ENCODE measurements around the gene GRM7. TPM values are rescaled to one million over a fixed set of nuclear protein-coding genes. Genes with fewer than 3 reads are reported as not detected.

The GRM7 gene
- total and polyA plus RNA-seq, 9 of the 15 experiments (the other 6 are each of a cell fraction or from before 2014, with no cell fraction given): not detected

GRCh38 chr3:7498715-7499114 is 637.8 kb downstream of the GRM7 start:
- no peak overlapping the region for H2AFZ ChIP-seq (ENCODE audit: low read depth, low read length)
- intact Hi-C loops (cut with micrococcal nuclease) (no loop called here), in situ Hi-C loops (cut with MboI) (no loop called here)
- BruUV-seq (replicated peaks): no TSS peak
- ChIA-PET CTCF (ENCODE audit: low intra/inter-chr PET ratio) (no interaction called here), POLR2A (no interaction called here)
- no peaks in the 10 kb centered on the region for H3K9me1 ChIP-seq (ENCODE audit: control insufficient read depth, insufficient read depth, low read length)
- TF ChIP-seq POLR2H (tag; IDR thresholded peaks at IDR 0.05; ENCODE audit: low read depth) (no peak), KLF10 (CRISPR knock-in tag; IDR thresholded peaks at IDR 0.05) (no peak), ZNF740 (CRISPR knock-in tag; IDR thresholded peaks at IDR 0.05) (no peak), ZNF740 (tag; IDR thresholded peaks at IDR 0.05) (no peak), ZNF174 (CRISPR knock-in tag; IDR thresholded peaks at IDR 0.05) (no peak), ZFP36 (IDR thresholded peaks at IDR 0.05; ENCODE audit: low read depth, low read length, partially characterized antibody) (no peak), MTA1 (IDR thresholded peaks at IDR 0.05; ENCODE audit: borderline replicate concordance) (no peak)
- no peaks in the 10 kb centered on the region for H3K9me3 ChIP-seq (replicated peaks; ENCODE audit: control insufficient read depth, insufficient read depth, low read depth, low read length)
- no peak for FAIRE-seq
- H3K36me3 ChIP-seq (ENCODE audit: control insufficient read depth, insufficient read depth, low read length): no peaks in the 10 kb centered on the region
- no peak overlapping the region for H3K4me3 ChIP-seq
- no peak overlapping the region for H3K27ac ChIP-seq (ENCODE audit: extremely low read depth, low read depth, low read length)
- no peaks in the 10 kb centered on the region for H3K79me2 ChIP-seq (ENCODE audit: control insufficient read depth, insufficient read depth, low read length)
- no peak for ATAC-seq
- no peak overlapping the region for H3K9ac ChIP-seq (ENCODE audit: insufficient read depth in 1 of 2, low read depth in 2 of 2, low read length in 2 of 2)
- 2% methylated on average over 3 of the region's 3 CpGs for WGBS (ENCODE audit: insufficient coverage, low coverage, missing lambda C conversion rate)
- no peaks in the 10 kb centered on the region for H3K4me1 ChIP-seq (replicated peaks in 1 of 2; ENCODE audit: control insufficient read depth in 2 of 2, insufficient read depth in 2 of 2, low read length in 2 of 2)
- DNase-seq (ENCODE audit: extremely low read depth in 1 of 4, low spot score in 3 of 4): no peak
- H3K4me2 ChIP-seq (ENCODE audit: insufficient read depth, low read length): no peak overlapping the region
- H3K27me3 ChIP-seq (ENCODE audit: control insufficient read depth in 2 of 2, insufficient read depth in 2 of 2, low read length in 2 of 2): no peaks in the 10 kb centered on the region
- no peaks in the 10 kb centered on the region for H4K20me1 ChIP-seq (replicated peaks; ENCODE audit: control insufficient read depth, insufficient read depth, low read length)

Measured in K562 (cell line).